H1 (cell line): ENCODE results near the gene TMEM204.

ENCODE experiments used
- CTCF ChIP-seq, 3 experiments: IDR thresholded peaks; 1 replicate in 2 of 3; 2 replicates in 1 of 3; pipeline versions ENCODE4 v1.5.1 to v1.6.1; 2011; ENCODE audit warnings: low read length in 3 of 3, mild to moderate bottlenecking in 3 of 3, inconsistent platforms in 2 of 3, low read depth in 1 of 3, moderate library complexity in 1 of 3; ENCODE audit not compliant: insufficient read depth in 1 of 3; ENCODE audit errors: control extremely low read depth in 1 of 3
- E2F6 ChIP-seq: IDR thresholded peaks from 2 replicates; pipeline ENCODE4 v1.6.1; 2012; ENCODE audit warnings: inconsistent platforms
- EP300 ChIP-seq, 2 experiments: IDR thresholded peaks; 1 replicate in 1 of 2; 2 replicates in 1 of 2; pipeline ENCODE4 v1.6.1; 2011 to 2012; ENCODE audit warnings: low read depth in 2 of 2, low read length in 2 of 2, mild to moderate bottlenecking in 2 of 2, borderline replicate concordance in 1 of 2, inconsistent platforms in 1 of 2, moderate library complexity in 1 of 2
- EZH2 ChIP-seq: fragments of 200-600 bp; sonication (generic); IDR thresholded peaks from 2 replicates; pipeline ENCODE4 v1.7.1; 2012; ENCODE audit warnings: low read depth, mild to moderate bottlenecking, moderate library complexity, low read length, inconsistent platforms; ENCODE audit not compliant: severe bottlenecking
- FOSL1 ChIP-seq: IDR thresholded peaks from 2 replicates; pipeline ENCODE4 v1.6.1; 2011; ENCODE audit warnings: mild to moderate bottlenecking, low read depth, low read length, moderate library complexity; ENCODE audit not compliant: insufficient read depth
- GTF2F1 ChIP-seq: IDR thresholded peaks from 2 replicates; pipeline ENCODE4 v1.6.1; 2012; ENCODE audit warnings: low read depth, low read length, improper control_type of control experiment, borderline replicate concordance
- JUND ChIP-seq: IDR thresholded peaks from 2 replicates; pipeline ENCODE4 v1.6.1; 2011; ENCODE audit warnings: mild to moderate bottlenecking, improper control_type of control experiment, low read length
- SIN3A ChIP-seq, 2 experiments: IDR thresholded peaks in 1 of 2; conservative IDR thresholded peaks in 1 of 2; 2 replicates each; pipeline ENCODE4 v1.6.1; 2011 to 2012; ENCODE audit warnings: low read length in 2 of 2, improper control_type of control experiment in 1 of 2, low read depth in 1 of 2, mild to moderate bottlenecking in 1 of 2
- SP1 ChIP-seq: IDR thresholded peaks from 2 replicates; pipeline ENCODE4 v1.6.1; 2011; ENCODE audit warnings: low read depth, low read length
- SP2 ChIP-seq: IDR thresholded peaks from 2 replicates; pipeline ENCODE4 v1.6.1; 2012; ENCODE audit warnings: mild to moderate bottlenecking, low read length, inconsistent platforms
- TCF12 ChIP-seq: IDR thresholded peaks from 2 replicates; pipeline ENCODE4 v1.6.1; 2011; ENCODE audit warnings: low read depth, mild to moderate bottlenecking, low read length
- TEAD4 ChIP-seq: IDR thresholded peaks from 2 replicates; pipeline ENCODE4 v1.6.1; 2012; ENCODE audit warnings: low read depth, low read length, inconsistent platforms, mixed read lengths
- YY1 ChIP-seq: IDR thresholded peaks from 2 replicates; pipeline ENCODE4 v1.6.1; 2011; ENCODE audit warnings: low read depth, mild to moderate bottlenecking, low read length

- no peak for TF ChIP-seq CTCF (IDR thresholded peaks at IDR 0.05; ENCODE audit: control extremely low read depth in 1 of 3, insufficient read depth in 1 of 3, low read depth in 1 of 3, low read length in 3 of 3)
- TF ChIP-seq JUND: no peak
- TF ChIP-seq TCF12: no peak
- no peak for TF ChIP-seq FOSL1
- TF ChIP-seq E2F6: no peak
- no peak for TF ChIP-seq TEAD4
- no peak for TF ChIP-seq GTF2F1
- no peak for TF ChIP-seq SIN3A (conservative IDR thresholded peaks at IDR 0.05 in 1 of 2, IDR thresholded peaks at IDR 0.05 in 1 of 2; ENCODE audit: low read depth in 1 of 2, low read length in 2 of 2)
- no peak for TF ChIP-seq EZH2
- no peak for TF ChIP-seq SP2
- no peak for TF ChIP-seq EP300 (IDR thresholded peaks at IDR 0.05; ENCODE audit: borderline replicate concordance in 1 of 2, low read depth in 2 of 2, low read length in 2 of 2)
- TF ChIP-seq YY1: no peak
- no peak for TF ChIP-seq SP1
Observed at GRCh38 chr16:1601489-1601888, 68.0 kb downstream of the TMEM204 start.
